Activated CD8-positive, alpha-beta memory T cell treated with anti-CD3 and anti-CD28 coated beads for 24 hours (primary cell): ENCODE results near the gene ADTRP.

ENCODE experiments used
- DNase-seq: peaks from one replicate; pipeline ENCODE4 v3.0.0-alpha.2; 2020

ADTRP gene

GRCh38 chr6:11722805-11723631, 55.6 kb downstream of the ADTRP start:
- no peak for DNase-seq

- no peak for DNase-seq
Measured at GRCh38 chr6:11722220-11722619, 56.4 kb downstream of the ADTRP start.

- no peak for DNase-seq
Measured at GRCh38 chr6:11718463-11718862, 60.1 kb downstream of the ADTRP start.

GRCh38 chr6:11718031-11718430, 60.6 kb downstream of the ADTRP start:
- DNase-seq = no peak

GRCh38 chr6:11714798-11715285, 63.8 kb downstream of the ADTRP start:
- DNase-seq = no peak

GRCh38 chr6:11714116-11714797, 64.3 kb downstream of the ADTRP start:
- peak; percentile 73 for DNase-seq

- DNase-seq = no peak
Measured at GRCh38 chr6:11712760-11713159, 65.8 kb downstream of the ADTRP start.

GRCh38 chr6:11711984-11712711, 66.5 kb downstream of the ADTRP start:
- peak; percentile 75 for DNase-seq

GRCh38 chr6:11711003-11711983, 67.3 kb downstream of the ADTRP start:
- peak; percentile 86 for DNase-seq

- DNase-seq = peak; percentile 75
Measured at GRCh38 chr6:11710311-11710761, 68.3 kb downstream of the ADTRP start.

GRCh38 chr6:11706171-11706570, 72.4 kb downstream of the ADTRP start:
- DNase-seq = no peak

- no peak for DNase-seq
Measured at GRCh38 chr6:11705483-11705882, 73.1 kb downstream of the ADTRP start.

- no peak for DNase-seq
Measured at GRCh38 chr6:11705069-11705468, 73.5 kb downstream of the ADTRP start.

GRCh38 chr6:11703725-11704124, 74.9 kb downstream of the ADTRP start:
- no peak for DNase-seq

- DNase-seq = no peak
Measured at GRCh38 chr6:11702500-11703130, 76.0 kb downstream of the ADTRP start.

- no peak for DNase-seq
Measured at GRCh38 chr6:11702089-11702488, 76.5 kb downstream of the ADTRP start.

- no peak for DNase-seq
Measured at GRCh38 chr6:11701573-11701972, 77.0 kb downstream of the ADTRP start.

GRCh38 chr6:11700118-11700718, 78.4 kb downstream of the ADTRP start:
- DNase-seq = no peak

- DNase-seq = no peak
Measured at GRCh38 chr6:11699576-11699975, 79.0 kb downstream of the ADTRP start.

- no peak for DNase-seq
Measured at GRCh38 chr6:11692451-11693376, 85.9 kb downstream of the ADTRP start.
